Stimulated activated CD4-positive, alpha-beta T cell treated with anti-CD3 and anti-CD28 coated beads, Interleukin-1b, Interleukin-23, amount 100 ng/mL, for 1 hour (primary cell): Measurements from ENCODE around the gene ORC1.

ENCODE experiments used
- DNase-seq, 2 donors: peaks; one replicate each; pipeline ENCODE4 v3.0.0-alpha.2; 2020; ENCODE audit warnings: low read depth in 2 of 2

The ORC1 gene

DNA sequence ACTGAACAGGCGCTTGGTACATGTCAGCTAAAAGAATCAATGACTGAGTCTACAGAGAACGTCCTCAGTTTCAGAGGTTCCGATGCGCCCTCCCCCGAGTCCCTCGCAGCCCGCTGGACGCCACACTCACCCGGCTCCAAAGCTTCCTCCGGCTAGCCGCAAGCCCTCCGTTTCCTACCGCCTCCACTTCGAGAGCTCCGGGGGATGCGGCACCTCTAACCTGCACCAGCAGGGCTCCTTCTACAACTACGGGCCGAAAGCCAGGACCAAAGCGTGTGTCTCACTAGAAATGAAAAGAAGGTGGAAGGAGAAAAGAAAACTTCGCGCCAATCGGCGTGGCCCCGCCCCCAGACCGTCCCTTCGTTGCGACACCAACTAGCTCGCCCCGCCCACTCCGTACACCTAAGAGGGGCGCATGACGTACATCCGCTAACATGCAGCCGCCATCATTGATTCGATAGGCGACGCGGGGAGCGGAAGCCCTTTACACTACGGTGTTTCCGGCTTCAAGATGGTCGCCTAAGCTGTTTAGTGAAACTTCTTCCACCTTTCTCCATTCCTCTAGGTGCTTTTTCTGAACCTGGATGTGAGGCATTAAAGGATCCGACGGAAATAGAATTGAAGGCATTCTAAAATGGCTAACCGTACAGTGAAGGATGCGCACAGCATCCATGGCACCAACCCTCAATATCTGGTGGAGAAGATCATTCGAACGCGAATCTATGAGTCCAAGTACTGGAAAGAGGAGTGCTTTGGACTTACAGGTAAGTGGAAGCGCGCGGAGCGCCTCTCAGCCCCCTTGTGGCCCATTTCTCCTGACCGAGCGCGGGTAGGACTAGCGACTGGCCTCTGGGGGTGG, at the start of gene ORC1, which contains the start of gene PRPF38A:
Gene ORC1 (minus strand): TSS at position 308 of the 859 bp plus-strand sequence. CDS start 2,200 bp downstream, outside the sequence.
Gene PRPF38A (plus strand): TSS at position 487 of the 859 bp plus-strand sequence. CDS start 148 bp downstream, at position 635.
- peak; percentile 91 to 97 for DNase-seq

DNA sequence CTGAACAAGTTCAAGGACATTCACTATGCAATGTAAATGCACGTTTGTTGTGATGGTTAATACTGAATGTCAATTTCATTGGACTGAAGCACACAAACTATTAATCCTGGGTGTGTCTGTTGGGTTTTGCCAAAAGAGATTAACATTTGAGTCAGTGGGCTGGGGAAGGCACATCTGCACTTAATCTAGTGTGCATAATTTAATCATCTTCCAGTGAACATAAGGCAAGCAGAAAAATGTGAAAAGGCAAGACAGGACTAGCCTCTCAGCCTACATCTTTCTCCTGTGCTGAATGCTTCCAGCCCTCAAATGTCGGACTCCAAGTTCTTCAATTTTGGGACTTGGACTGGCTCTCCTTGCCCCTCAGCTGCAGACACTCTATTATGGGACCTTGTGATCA, 40.2 kb upstream of the ORC1 start:
- no peak for DNase-seq

DNA sequence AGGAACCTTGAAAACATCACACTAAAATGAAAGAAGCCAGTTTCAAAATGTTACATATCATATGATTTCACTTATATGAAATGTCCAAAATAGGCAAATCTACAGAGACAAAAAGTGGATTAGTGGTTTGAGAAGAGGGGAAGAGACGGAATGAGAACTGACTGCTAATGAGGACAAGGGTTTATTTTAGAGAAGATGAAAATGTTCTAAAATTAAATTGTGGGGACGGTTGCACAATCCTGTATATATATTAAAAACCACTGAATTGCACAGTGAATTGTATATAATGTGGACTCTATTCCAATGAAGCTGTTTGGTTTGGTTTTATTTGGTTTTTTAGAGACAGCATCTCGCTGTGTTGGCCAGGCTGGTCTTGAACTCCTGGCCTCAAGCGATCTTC, 35.8 kb upstream of the ORC1 start:
- no peak for DNase-seq

- no peak for DNase-seq
Observed at GRCh38 chr1:52436817-52437216, 32.6 kb upstream of the ORC1 start.

DNA sequence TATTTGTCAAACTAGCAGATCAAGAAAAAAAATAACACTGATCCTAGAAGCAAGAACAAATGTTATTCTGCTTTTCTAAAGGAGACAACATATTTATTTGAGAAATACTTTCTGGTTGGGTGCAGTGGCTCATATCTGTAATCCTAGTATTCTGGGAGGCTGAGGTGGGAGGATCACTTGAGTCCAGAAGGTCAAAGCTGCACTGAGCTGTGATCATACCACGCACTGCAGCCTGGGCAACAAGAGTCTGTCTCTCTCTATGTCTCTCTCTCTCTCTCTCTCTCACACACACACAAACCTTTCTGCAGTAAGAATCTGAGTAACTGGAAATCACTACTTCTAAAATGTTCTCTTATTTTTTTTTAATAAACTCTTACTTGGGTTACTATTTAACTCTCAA, 31.4 kb upstream of the ORC1 start:
- DNase-seq, result no peak

- no peak for DNase-seq
Observed at GRCh38 chr1:52435211-52435610, 31.0 kb upstream of the ORC1 start.

GRCh38 chr1:52432807-52433206, 28.6 kb upstream of the ORC1 start:
- no peak for DNase-seq

GRCh38 chr1:52427152-52427551, 22.9 kb upstream of the ORC1 start:
- DNase-seq, result no peak

DNA sequence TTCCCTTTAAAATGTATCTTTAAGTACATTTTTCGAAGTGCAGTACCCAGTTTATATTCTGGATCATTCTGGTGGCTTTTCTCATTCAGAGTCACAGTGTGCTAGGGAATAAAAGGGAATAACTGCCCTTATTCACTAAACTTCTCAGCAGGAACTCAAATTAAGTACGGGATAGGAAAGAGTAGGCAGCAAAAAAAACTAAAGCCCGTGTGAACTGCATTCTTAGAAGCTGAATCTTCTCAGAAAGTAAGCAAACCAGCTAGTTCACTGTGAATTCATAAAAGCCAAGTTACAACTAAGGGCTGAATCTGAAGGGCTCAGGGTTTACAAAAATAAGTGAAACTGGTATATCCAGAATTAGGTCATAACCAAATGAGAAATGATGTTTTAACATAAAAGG, 22.1 kb upstream of the ORC1 start:
- DNase-seq, result no peak

DNA sequence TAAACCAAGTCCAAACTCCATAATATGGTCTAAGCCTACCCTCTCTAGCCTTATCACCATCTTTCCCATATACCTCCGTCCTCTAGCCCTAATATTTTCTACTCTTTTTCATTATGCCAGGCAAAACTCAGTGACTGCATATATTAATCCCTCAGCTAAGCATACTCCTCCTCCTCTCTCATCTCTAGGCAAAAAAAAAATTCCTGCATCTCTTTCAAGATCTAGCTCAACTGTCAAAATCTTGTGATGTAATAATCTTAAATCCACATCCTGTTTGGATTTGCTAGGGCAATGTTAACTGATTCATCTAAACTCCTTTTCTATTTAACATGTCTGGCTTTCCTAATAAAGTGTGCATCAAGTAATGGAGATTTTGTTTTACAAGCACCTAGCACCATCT, 20.6 kb upstream of the ORC1 start:
- no peak for DNase-seq

DNA sequence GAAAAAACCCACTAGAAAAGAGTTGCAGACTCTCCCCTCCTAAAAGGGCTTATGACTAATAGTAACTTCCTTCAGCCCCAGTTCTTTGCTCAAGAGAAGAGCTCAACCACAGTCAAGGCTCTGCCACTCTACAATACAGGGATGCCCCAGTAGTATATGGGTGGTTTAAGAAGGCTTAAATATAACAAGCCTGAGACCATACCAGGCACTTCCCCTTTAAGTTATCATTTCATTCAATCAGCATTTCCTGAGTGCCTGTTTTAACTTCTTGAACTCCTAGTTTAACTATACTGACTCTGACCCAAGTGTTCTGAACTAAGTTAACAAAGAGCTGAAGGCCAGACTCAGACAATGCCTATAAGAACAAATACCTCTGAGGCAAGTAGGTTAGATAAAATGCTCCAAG, 20.0 kb upstream of the ORC1 start:
- DNase-seq, result peak in 1 of 2 donors; percentile 10

DNA sequence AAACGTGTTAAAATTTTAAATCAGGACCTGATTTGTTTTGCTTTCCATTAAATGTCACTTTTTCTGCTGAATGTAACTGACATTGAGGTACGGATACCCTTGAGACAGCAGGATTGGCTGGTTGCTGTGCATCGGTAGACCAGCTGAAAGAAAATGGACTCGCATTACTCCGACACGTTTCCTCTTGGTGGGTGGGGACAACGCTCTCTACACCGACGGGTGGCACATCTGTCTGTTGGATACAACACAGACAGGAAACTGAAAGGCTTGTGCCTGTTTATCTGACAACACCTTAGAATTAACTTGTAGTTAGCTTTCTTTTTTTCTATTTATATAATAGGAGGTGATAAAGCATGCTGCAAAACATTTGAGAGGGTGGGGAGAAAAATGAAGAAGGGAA, 19.5 kb upstream of the ORC1 start:
- DNase-seq, result peak; percentile 17 to 46

DNA sequence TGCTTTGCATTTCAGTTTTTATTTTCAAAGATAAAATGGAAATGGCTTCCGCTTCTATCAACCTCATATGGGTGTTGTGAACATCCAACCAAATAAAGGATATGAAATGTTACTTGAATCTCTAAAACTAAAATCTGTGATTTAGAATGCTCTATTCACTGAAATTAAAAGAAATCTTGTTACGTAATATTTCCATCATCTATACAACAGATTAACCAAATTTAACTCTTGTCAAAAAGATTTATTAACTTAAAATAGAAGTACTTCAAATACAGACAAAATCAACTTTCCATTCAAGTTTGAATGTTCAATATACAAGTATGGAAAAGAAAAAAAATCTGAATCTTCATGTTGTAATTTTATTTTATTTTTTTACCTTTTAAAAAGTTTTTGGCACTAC, 18.8 kb upstream of the ORC1 start:
- DNase-seq, result no peak

DNA sequence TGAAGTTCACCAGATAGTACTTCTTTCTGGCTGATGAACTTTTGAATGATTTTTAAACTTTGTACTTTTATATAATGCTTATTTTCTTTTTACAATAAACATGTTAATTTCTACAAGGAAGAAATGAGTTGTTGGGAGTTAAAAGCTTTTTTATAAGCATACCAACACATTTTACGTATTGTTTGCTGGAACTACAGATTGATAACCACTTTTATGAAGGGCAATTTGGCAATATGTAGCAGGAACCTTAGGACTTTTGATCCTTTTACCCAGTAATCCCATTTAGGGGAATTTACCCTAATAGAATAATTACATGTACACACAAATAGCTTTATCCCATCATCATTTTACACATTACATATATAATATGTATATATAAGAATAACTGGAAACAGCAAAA, 16.5 kb upstream of the ORC1 start:
- no peak for DNase-seq

- DNase-seq, result no peak
Observed at GRCh38 chr1:52416811-52417210, 12.6 kb upstream of the ORC1 start.

GRCh38 chr1:52414942-52415341, 10.7 kb upstream of the ORC1 start:
- DNase-seq, result no peak

- no peak for DNase-seq
Observed at GRCh38 chr1:52413410-52413989, 9.3 kb upstream of the ORC1 start.

- DNase-seq, result no peak
Observed at GRCh38 chr1:52404975-52405338, 734 bp upstream of the ORC1 start.

DNA sequence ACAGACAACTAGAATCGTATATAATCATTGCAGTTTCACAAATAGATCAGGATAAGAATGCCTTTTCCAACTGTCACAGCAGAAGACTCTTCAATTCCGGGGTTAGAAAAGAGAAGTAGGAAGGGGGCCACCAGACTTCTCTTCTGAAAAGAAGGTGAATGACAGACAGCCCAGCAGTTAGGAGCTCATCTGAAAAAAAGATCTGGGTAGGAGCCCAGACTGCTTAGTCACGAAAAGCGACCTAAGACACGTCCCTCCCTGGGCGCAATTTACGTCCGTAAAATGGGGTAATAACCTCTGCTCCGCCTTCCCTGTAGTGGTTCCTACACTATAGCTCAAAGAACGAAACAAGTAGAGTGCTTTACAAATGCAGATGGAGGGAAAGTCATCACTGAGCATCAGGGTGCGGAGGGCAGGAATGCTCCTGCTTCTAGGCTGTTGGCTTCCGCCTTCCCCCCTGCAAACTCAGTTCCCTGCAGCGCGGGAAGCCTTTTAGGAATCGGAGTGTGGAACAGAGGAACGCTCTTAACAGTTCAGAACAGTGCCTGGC, 582 bp downstream of the ORC1 start:
- peak in 1 of 2 donors; percentile 10 for DNase-seq

DNA sequence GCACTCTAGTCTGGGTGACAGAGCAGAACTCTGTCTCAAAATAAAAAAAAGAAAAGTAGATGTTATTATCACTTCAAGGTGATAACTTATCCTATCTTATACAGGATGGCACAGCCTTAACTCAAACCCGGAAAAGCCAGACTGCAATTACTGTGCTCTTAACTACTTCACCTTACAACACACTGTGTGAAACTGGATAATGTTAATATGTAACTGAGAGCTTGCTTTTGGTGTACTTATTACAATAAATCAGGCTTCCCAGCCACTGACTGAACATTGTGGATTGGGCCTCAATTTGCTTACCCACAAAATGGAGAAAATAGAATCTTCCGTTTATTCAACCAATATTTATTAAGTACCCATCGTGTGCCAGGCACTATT, 1.4 kb downstream of the ORC1 start:
- no peak for DNase-seq

DNA sequence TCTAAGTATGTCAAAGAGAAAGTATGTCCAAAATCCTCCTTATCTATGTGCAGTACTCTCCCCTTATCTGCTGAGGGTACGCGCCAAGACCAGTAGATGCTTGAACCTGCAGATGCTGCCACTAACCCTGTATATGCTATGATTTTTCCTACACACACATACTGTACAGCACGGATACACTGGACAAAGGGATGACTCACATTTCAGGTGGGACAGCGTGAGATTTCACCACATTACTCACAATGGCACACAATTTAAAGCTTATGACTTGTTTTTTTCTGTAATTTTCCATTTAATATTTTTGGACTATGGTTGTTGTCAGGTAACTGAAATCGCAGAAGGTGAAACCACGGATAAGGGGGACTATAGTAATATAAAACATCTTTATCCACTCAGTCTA, 4.1 kb downstream of the ORC1 start:
- DNase-seq, result no peak

DNA sequence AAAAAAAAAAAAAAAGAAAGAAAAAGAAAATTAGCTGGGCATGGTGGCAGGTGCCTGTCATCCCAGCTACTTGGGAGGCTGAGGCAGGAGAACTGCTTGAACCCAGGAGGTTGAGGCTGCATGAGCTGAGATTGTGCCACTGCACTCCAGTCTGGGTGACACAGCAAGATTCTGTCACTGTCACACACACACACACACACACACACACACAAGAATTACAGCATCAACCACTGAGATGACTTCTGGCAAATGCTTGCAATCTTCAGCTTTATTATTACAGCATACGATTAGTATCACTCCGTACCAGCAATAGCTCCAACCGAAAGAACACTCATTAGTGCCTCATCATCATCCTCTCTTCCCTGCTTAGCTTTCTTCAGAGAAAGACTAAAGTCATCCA, 4.6 kb downstream of the ORC1 start:
- DNase-seq, result no peak

DNA sequence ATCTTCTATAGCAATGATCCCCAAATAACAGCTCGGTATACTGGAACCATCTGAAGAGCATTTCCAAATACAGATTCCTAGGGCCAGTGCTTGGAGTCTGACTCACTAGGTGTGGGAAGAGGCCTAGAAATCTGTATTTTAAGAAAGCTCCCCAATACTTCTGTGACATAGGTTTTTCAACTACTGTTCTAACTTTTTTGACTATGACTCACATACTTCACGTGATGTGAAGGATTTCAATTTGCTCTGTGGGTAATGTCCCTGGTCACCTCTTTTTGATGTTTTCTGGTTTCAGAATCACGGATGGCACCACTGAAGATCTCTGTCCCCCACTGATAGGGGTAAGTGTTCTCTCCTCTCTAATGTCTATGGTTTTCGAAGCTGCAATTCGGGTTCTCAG, 11.0 kb downstream of the ORC1 start:
- no peak for DNase-seq
